A673 (cell line): ENCODE measurements around the gene EXPH5.

Experiments used
- CTCF ChIP-seq: fragments of 300-800, 200-600 bp; sonication (generic); conservative IDR thresholded peaks from 2 replicates; pipeline ENCODE4 v1.5.1; 2017; ENCODE audit warnings: low read depth, mild to moderate bottlenecking, antibody characterized with exemption, low read length, moderate library complexity, mixed read lengths
- EZH2 ChIP-seq: fragments of 200-600 bp; sonication (generic); IDR thresholded peaks from 2 replicates; pipeline ENCODE4 v1.6.1; 2017; ENCODE audit warnings: borderline replicate concordance, low read depth, mild to moderate bottlenecking, mixed read lengths, antibody characterized with exemption, low read length; ENCODE audit not compliant: poor library complexity, severe bottlenecking

DNA sequence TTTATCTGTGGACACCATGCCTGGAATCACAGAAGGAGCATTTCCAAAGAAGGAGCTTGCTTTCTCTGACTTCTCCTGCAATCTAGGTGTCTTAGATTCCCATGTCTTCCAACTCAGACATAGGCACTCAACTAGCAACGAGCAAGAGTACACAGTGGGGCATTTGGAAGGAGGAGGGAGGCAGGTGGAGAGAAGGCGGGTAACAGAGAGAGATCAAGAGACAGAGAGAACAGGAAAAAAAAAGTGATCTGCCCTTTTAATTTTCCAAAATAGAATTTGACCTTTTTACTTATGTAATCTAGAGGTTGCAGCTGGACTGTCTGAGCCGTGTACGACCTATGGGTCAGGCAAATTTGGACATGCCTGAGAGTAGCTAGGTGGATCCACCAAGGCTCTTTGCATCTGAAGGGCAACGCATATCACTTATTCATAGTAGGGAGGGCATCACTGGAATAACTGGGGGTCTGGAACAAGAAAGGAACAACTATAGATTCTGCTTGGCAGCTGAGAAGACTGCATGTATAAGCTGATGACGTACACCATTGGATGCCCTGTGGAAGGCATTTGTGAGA lies 58.1 kb downstream of the EXPH5 start:
- TF ChIP-seq CTCF (no peak), EZH2 (no peak)
